ENCODE measurements around the gene SAMD15.
"Not testable (repeated sequence)": the region's sequence is repeated elsewhere in the genome, so short reads cannot be mapped to it uniquely, and the experiment has no call there.

SAMD15 gene

GRCh38 chr14:77376771-77377501 lies at the start of gene SAMD15, which contains the start of gene TMED8:
Gene SAMD15 (plus strand): TSS chr14:77377379. CDS start chr14:77377419, 40 bp downstream.
Gene TMED8 (minus strand): TSS chr14:77377094. CDS start chr14:77377053, 41 bp downstream.
- 0 out of 2 replicates have a peak, but pooled peaks have one; percentile 13 for TF ChIP-seq CTCF (IDR thresholded peaks at IDR 0.05; ENCODE audit: borderline replicate concordance, insufficient read depth, low read depth, low read length)
- peak within 1 kb of the TSS; percentile 81 for H3K4me3 ChIP-seq (ENCODE audit: low read depth, low read length)

- no peak overlapping the region for H3K4me3 ChIP-seq (ENCODE audit: low read depth, low read length)
- TF ChIP-seq CTCF (IDR thresholded peaks at IDR 0.05; ENCODE audit: borderline replicate concordance, insufficient read depth, low read depth, low read length) = no peak
These were observed 47.3 kb upstream of the SAMD15 start for GRCh38 chr14:77329872-77330271.

DNA sequence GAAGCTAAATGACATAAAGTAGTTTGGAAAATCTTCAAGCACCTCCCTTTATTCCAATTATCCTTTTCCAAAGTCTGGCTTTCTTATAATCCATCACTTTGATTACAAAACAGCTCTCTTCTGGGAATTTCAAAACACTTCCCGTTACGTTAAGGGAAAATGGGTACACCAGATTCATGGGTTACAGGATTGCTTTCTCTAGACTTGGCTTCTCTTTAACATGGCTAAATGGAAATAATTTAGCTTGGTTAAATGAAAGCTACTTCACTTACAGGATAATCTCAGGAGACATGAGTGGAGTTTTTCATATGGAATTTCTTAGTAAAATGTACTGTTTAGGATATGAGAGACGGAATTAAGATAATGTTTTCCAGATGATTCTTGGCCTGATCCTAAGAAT lies 41.6 kb upstream of the SAMD15 start:
- H3K4me3 ChIP-seq (ENCODE audit: low read depth, low read length) = no peak overlapping the region
- TF ChIP-seq CTCF (IDR thresholded peaks at IDR 0.05; ENCODE audit: borderline replicate concordance, insufficient read depth, low read depth, low read length) = no peak

DNA sequence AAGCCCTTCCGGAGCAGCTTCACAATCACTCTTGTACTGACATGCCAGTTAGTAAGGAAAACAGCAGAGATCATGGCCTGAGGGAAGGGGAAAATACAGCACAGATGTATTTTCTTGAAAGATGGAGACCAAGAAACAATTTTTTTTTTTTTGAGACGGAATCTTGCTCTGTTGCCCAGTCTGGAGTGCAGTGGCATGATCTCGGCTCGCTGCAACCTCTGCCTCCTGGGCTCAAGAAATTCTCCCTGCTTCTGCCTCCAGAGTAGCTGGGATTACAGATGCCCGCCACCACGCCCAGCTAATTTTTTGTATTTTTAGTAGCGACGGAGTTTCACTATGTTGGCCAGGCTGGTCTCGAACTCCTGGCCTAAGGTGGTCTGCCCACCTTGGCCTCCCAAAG lies 39.9 kb upstream of the SAMD15 start:
- H3K4me3 ChIP-seq (ENCODE audit: low read depth, low read length) = not testable (repeated sequence)

GRCh38 chr14:77337880-77338279 lies 39.3 kb upstream of the SAMD15 start:
- no peak for TF ChIP-seq CTCF (IDR thresholded peaks at IDR 0.05; ENCODE audit: borderline replicate concordance, insufficient read depth, low read depth, low read length)
- H3K4me3 ChIP-seq (ENCODE audit: low read depth, low read length) = no peak overlapping the region

GRCh38 chr14:77338302-77338701 lies 38.9 kb upstream of the SAMD15 start:
- TF ChIP-seq CTCF (IDR thresholded peaks at IDR 0.05; ENCODE audit: borderline replicate concordance, insufficient read depth, low read depth, low read length) = no peak
- H3K4me3 ChIP-seq (ENCODE audit: low read depth, low read length) = no peak overlapping the region

- H3K4me3 ChIP-seq (ENCODE audit: low read depth, low read length) = no peak overlapping the region
- no peak for TF ChIP-seq CTCF (IDR thresholded peaks at IDR 0.05; ENCODE audit: borderline replicate concordance, insufficient read depth, low read depth, low read length)
These were observed 37.8 kb upstream of the SAMD15 start for GRCh38 chr14:77339407-77339806.

All from GM12875 (cell line).